T1000 (cell line): ENCODE data around the gene BAZ2A.
"Not testable (repeated sequence)": the region's sequence is repeated elsewhere in the genome, so short reads cannot be mapped to it uniquely, and the experiment has no call there.

ENCODE experiments used
- DNase-seq: peaks from one replicate; lab custom pipeline; 2025; ENCODE audit warnings: mixed read lengths; lab: John Stamatoyannopoulos, UW

Gene BAZ2A

DNA sequence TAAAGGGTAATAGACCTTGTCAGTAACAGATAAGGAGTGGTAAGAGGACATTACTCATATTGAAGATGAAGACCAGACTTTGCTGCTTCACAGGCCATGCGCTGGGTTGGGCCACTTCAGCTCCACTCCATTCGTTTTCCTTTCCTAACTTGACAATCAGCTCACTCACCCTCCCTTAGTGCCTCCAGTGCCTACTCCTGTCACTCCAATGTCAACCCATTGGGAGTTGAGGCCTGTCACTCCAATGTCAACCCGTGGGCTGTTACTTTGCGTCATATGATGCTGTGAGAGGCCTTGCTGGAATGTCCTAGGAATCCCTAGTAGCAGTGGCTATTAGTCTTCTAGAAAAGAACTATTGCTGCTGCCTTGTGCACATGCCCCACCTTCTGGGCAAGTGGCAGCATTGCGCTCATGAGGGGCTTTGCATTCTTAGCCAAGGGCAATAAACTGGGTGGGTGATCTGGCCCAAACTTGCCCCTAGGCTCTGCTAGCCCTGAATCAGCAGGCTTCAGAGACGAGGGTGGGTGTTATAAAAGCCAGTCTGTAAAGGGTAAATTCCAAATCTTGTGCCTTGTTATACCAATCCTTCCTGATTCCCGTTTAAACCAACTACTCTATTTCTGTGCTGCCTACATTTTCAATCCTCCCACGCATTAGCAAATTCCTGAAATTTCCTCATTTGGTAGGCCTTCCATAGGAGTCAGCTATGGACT, 36.1 kb downstream of the BAZ2A start:
- DNase-seq: peak; percentile 48

DNA sequence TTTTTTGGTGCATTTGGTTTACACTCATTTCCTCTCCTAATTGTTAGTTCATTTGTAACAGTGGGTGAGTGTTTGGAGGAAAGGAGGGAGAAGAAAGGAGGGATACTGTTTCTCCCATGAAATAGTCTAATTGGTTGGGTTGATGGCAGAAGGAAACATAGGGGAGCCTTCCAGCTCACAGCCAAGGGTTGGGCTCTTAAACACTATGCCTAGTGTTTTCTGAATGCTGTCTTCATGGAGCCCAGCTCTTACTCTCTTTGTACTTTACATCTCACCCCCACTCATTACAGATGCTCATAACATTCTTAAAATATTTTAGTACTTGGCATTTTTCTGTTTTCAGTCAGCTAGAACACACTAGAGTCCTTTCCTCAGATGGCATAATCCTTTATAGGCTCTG, 38.2 kb downstream of the BAZ2A start:
- DNase-seq: no peak

DNA sequence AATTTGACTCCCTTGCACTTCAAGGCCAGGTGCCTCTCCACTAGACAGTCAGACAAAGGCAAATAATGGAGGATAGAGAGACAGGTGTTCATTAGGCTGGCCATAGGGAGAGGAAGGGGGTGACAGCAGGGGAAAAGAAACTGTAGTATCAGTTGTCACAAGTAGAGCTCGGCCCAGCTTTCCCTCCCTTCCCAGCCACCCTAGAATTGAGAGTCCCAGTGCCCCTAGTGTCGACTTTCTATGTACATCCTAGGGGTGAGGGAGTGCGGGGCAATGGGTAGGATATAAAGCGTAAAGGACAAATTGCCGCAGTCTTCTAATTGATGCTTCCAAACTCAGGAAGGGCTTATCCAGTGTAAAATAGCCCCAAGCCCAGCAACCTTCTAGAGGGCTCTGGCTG, 39.0 kb downstream of the BAZ2A start:
- no peak for DNase-seq

DNA sequence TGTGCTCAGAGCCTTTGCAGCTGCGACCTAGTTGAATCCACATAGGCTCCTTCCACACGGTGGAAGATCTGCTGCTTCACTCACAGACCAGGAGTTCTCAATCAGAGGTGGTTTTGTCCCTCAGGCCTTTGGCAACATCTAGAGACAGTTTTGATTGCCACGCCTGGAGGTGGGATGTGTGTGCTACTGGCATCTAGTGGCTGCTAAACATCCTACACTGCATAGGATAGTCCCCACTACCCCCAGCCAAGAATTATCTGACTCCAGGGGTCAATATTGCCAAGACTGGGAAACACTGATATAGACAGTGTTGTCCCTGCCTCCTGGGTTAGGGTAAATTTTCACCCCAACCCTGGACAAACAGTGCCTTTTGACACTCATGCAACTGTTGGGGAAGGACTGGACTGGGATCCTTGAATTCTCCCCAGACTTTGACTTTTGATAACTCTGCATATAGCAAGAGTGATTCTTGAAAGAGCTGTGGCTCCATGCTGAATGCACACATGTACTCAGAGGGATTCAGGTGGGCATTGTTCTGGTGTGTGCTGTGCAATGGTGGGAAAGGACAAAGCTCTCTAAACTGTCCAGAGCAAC, 39.8 kb downstream of the BAZ2A start:
- no peak for DNase-seq

DNA sequence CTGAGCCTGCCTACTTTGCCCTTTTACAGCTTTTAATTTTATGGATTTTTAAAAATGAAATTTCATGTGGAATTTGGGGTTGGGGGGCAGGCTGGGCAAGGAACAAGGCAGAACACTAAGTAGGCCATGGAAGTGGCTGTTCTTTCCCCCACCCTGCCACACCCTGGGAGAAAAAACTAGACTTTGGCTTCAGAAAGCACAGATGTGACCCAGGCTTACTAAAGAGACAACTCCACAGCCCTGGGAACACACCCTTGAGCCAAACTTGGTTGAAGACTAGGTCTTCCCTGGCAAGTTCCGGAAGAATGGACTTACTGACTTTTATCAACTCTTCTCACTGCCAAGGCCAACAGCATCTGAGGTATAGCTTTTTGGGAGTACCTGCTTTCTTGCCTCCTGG, 40.3 kb downstream of the BAZ2A start:
- no peak for DNase-seq

DNA sequence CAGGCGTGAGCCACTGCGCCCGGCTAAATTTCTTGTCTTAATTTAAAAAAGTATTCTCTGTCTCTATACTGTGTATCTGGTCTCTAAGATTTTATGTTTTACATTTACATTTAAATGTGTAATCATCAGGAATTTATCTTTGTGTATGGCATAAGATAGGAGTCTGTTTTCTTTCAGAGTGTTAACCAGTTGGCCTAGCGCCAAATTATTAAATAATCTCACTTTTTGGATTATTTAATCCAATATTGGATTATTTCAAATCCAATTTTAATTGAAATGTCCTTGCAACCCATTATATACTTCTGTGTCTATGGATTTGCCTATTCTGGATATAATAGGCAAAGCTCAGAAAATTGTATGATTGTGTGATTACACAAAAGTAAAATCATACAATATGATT, 45.0 kb downstream of the BAZ2A start:
- no peak for DNase-seq

DNA sequence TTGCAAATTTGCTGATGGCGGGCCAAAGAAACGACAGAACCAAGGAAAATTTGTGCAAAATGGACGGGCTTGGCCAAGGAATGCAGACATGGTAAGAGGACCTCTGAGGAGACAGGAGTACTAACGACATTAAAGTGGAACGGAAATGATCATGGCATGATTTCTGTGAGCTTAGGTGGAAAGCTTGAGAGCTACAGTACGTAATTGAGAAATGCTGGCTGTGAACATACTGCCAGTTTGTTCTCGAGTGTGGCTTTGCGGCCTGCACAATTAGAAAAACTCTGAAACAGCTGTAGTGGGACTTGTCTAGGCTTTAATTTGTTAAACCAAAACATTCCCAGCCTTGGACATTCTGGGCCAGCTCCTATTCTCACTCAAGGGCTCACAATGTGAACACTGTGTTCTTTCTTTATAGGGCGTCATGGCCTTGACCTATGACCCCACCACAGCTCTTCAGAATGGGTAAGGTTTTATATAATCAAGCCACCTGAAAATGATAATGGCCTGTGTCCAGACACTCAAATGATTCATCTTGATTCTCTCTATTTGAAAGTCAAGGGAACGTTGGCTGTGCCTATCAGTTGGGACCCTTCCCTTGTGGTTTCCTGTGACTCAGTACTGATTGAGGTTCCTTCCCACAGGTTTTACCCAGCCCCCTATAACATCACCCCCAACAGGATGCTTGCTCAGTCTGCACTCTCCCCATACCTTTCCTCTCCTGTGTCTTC, 48.5 kb downstream of the BAZ2A start:
- no peak for DNase-seq

DNA sequence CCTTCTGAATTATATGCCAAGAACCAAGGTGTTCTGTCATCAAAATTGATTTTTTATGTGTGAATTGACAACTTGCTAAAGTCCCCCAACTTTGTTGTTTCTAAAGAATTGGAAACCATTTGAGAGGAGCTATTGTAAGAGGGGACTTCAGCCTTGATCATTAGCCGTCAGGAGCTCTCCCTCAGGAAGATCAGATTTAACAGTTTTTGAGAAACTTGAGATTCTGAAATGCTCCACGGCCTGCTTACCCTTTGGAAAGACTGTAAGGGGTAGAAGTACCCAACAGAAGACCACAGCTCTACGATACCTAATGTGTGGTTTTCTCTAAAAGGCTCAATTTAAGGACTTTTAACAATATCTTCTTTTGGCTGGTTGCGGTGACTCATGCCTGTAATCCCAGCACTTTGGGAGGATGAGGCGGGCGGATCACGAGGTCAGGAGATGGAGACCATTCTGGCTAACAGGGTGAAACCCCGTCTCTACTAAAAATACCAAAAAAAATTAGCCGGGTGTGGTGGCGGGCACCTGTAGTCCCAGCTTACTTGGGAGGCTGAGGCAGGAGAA, 51.1 kb downstream of the BAZ2A start:
- no peak for DNase-seq

DNA sequence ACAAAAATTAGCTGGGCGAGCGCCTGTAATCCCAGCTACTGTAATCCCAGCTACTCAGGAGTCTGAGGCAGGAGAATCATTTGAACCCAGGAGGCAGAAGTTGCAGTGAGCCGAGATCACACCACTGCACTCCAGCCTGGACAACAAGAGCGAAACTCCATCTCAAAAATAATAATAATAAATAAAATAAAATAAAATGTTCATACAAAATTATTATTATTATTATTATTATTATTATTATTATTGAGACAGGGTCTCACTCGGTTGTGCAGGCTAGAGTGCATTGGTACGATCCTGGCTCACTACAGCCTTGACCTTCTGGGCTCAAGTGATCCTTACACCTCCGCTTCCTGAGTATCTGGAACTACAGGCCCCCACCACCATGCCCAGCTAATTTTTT, 52.9 kb downstream of the BAZ2A start:
- not testable (repeated sequence) for DNase-seq

DNA sequence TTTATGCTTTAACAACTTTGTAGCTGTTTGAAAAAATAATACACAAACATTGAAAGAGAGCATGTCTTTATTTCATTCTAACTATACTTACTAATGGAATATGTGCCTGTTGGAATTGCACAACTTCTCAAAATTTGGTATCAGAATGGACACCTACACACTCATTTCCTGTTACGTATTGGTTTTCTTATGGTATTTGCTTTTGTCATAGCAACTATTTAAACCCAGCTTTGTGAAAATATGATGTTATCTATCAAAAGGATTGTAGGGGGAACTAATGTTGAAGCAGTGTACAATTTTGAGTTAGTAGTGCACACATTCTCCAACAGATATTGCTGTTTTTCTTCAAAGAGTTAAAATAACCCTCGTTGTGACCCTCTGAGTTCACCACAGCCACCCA, 55.9 kb downstream of the BAZ2A start:
- DNase-seq: no peak

DNA sequence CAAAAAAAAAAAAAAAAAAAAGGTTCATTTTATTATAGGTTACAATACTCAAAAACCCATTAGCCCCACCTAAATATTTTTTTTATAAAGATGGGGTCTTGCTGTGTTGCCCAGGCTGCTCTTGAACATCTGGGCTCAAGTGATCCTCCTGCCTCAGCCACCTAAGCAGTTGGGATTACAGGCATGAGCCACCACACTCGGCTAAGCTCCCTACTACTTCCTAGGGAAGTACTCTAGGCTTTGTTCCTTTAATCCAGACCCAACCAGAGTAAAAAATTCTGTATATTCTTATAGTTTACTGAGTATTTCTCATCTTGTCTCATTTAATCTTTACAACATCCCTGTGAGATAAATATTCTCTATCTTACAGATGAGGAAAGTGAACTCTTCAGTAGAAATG, 57.8 kb downstream of the BAZ2A start:
- DNase-seq: no peak

DNA sequence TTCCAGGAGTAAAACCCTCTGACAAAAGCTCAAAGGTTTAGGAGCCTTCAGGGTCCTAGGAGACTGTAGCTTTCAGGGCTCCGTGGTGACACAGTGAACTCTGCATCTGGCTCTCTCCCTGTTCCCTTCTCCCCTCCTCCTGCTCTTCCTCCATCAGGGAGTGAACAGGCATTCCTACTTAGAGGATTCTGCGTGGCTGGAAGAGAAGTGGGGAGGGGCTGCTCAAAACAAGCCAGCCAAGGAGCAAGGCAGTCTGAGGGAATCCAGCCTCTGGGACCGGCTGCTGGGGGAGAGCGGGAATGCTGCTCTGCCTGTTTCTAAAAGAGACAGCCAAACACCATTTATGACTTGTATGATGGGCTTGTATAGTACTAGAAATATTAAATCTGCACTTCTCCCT, 59.0 kb downstream of the BAZ2A start:
- DNase-seq: no peak

DNA sequence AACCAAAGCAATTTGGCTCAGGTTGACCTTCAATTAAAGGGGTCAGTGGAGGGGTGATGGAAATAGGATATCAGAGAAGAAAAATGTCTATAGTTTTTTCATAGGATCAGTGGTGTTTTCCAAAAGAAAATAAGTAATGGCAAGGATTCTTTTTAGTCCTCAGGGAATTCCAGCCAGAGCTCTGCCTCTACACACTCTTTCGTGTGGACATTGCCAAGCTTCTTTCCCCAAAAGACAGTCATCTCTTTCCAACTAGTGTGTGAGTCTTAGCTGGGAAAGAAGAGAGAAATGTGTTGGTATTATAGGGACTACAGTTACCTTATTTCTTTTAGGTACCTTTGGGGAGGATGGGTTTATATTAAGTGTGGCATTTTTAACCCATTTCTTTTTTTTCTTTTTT, 62.0 kb downstream of the BAZ2A start:
- no peak for DNase-seq

DNA sequence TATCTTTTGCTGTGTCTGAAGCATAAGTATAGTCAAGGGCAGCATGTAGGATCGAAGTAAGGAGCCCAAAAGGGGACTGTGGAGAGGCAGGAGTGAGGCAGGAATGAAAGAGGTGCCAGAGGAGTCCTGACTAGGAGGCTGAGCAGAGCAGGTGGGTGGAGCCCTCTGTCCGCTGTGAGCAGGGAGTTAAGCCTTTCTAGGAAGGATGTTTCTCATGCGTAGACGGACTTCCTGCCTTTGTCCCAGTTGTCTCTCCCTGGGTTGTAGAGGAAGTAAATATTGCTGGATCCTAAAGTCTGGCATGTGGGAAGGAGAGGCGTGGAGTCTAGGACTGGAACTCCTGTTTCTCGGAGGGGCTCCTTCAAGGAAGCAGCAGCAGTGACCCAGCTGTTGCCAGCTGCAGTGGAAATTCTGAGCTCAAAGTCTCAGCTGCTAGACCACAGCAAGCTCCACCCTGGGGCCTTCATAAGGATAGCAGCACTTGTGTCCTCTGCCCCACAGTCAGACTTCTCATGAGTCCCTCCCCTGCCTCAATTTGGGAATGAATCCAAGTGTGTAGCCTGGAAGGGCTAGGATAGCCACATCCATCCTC, 64.5 kb downstream of the BAZ2A start:
- DNase-seq: no peak

DNA sequence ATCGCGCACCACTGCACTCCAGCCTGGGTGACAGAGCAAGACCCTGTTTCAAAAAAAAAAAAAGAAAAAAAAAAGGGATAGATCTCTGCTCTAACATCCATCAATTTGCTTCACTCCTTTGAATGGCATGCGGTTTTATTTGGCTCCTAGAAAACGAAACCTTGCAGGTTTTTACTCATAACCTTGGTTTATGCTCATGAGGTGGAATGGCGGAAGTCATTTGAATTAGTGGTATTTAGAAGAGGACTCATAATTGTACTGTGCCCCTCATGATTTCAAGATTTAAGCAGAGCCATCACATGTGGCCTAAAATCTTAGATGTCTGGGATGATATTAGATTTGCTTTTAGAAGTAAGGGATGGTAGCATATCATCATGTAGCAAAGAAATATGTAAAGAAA, 79.1 kb downstream of the BAZ2A start:
- DNase-seq: no peak

DNA sequence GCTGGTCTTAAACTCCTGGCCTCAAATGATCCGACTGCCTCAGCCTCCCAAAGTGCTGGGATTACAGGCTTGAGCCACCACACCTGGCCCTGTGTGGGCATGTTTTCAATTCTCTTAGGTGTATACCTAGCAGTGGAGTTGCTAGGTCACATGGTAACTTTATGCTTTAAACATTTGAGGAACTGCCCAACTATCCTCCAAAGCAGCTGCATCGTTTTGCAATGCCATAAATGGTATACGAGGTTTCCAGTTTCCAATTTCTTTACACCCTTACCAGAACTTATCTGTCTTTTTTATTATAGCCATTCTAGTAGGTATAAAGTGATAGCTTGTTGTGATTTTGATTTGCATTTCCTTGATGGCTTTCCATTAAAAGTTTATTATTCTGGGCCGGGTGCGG, 83.4 kb downstream of the BAZ2A start:
- no peak for DNase-seq
